Progenitor cell of endocrine pancreas (in vitro differentiated cells): Measurements from ENCODE around the gene AFDN. TPM values are rescaled to one million over a fixed set of nuclear protein-coding genes. Genes with fewer than 3 reads are reported as not detected.

Experiments
- DNase-seq: peaks from one replicate; pipeline ENCODE4 v3.0.0; 2021; ENCODE audit warnings: low spot score; ENCODE audit not compliant: unreplicated experiment
- H3K27ac Mint-ChIP-seq: 2 replicates; pipeline ENCODE4 v1.8.0; 2021; ENCODE audit warnings: mild to moderate bottlenecking, moderate library complexity, mixed read lengths
- H3K27me3 Mint-ChIP-seq: 2 replicates; pipeline ENCODE4 v1.8.0; 2021; ENCODE audit warnings: mixed read lengths
- H3K36me3 Mint-ChIP-seq: 2 replicates; pipeline ENCODE4 v1.8.0; 2022; ENCODE audit warnings: mixed read lengths; ENCODE audit not compliant: insufficient read depth
- H3K4me1 Mint-ChIP-seq: 2 replicates; pipeline ENCODE4 v1.8.0; 2021; ENCODE audit warnings: low read depth, mixed read lengths
- H3K4me3 Mint-ChIP-seq: 2 replicates; pipeline ENCODE4 v1.8.0; 2021; ENCODE audit warnings: low read depth, mild to moderate bottlenecking, moderate library complexity, mixed read lengths
- H3K9me3 Mint-ChIP-seq: 2 replicates; pipeline ENCODE4 v1.8.0; 2021; ENCODE audit warnings: low read depth, mixed read lengths
- CTCF ChIP-seq: fragments of 200-600 bp; sonication (generic); IDR thresholded peaks from one replicate; pipeline ENCODE4 v1.5.0; 2021; ENCODE audit warnings: antibody characterized with exemption, mild to moderate bottlenecking; ENCODE audit not compliant: unreplicated experiment
- total RNA-seq: library from RNA; stranded (reverse); gene quantifications from 2 replicates; pipeline ENCODE4 v1.2.1, GENCODE V29; 2021

AFDN gene
- total RNA-seq, 1 donor from 2014 or later = 423 TPM

GRCh38 chr6:167811442-167812087, 15.1 kb upstream of the AFDN start:
- TF ChIP-seq CTCF = no peak
- Mint-ChIP-seq H3K27ac (no peak overlapping the region), H3K36me3 (no peaks in the 10 kb centered on the region), H3K4me3 (no peak overlapping the region), H3K4me1 (peaks cover 2% of the 10 kb centered on the region), H3K27me3 (no peaks in the 10 kb centered on the region), H3K9me3 (no peaks in the 10 kb centered on the region)
- DNase-seq = no peak

GRCh38 chr6:167812088-167812487, 14.6 kb upstream of the AFDN start:
- Mint-ChIP-seq H3K27me3 (no peaks in the 10 kb centered on the region), H3K27ac (no peak overlapping the region), H3K9me3 (no peaks in the 10 kb centered on the region), H3K36me3 (no peaks in the 10 kb centered on the region), H3K4me1 (no peaks in the 10 kb centered on the region), H3K4me3 (no peak overlapping the region)
- no peak for DNase-seq
- no peak for TF ChIP-seq CTCF

GRCh38 chr6:167815296-167815980, 11.3 kb upstream of the AFDN start:
- Mint-ChIP-seq H3K27me3 (no peaks in the 10 kb centered on the region), H3K36me3 (peaks cover 6% of the 10 kb centered on the region), H3K4me1 (no peaks in the 10 kb centered on the region), H3K27ac (no peak overlapping the region), H3K4me3 (no peak overlapping the region), H3K9me3 (peaks cover 9% of the 10 kb centered on the region)
- no peak for DNase-seq
- no peak for TF ChIP-seq CTCF

- H3K4me3 Mint-ChIP-seq = no peak overlapping the region
- peaks cover 17% of the 10 kb centered on the region for H3K36me3 Mint-ChIP-seq
- no peak overlapping the region for H3K27ac Mint-ChIP-seq
- H3K27me3 Mint-ChIP-seq = no peaks in the 10 kb centered on the region
- TF ChIP-seq CTCF = no peak
- no peaks in the 10 kb centered on the region for H3K4me1 Mint-ChIP-seq
- peaks cover 9% of the 10 kb centered on the region for H3K9me3 Mint-ChIP-seq
- DNase-seq = no peak
Observed at GRCh38 chr6:167817016-167817415, 9.7 kb upstream of the AFDN start.

- H3K27me3 Mint-ChIP-seq = no peaks in the 10 kb centered on the region
- no peak overlapping the region for H3K27ac Mint-ChIP-seq
- TF ChIP-seq CTCF = no peak
- DNase-seq = no peak
- no peak overlapping the region for H3K4me3 Mint-ChIP-seq
- H3K36me3 Mint-ChIP-seq = peaks cover 20% of the 10 kb centered on the region
- no peaks in the 10 kb centered on the region for H3K4me1 Mint-ChIP-seq
- peaks cover 9% of the 10 kb centered on the region for H3K9me3 Mint-ChIP-seq
Observed at GRCh38 chr6:167817729-167818128, 9.0 kb upstream of the AFDN start.
